Islet precursor cell (in vitro differentiated cells): ENCODE results near the gene KRT12.

ENCODE experiments used
- DNase-seq: peaks from one replicate; pipeline ENCODE4 v3.0.0-alpha.2; 2018

Gene KRT12

GRCh38 chr17:40812639-40813038, 54.4 kb downstream of the KRT12 start:
- DNase-seq: no peak
